NT2/D1 (cell line): ENCODE results near the gene AQP4.

ENCODE experiments used
- DNase-seq: peaks from one replicate; pipeline ENCODE4 v3.0.0-alpha.2; 2011; ENCODE audit warnings: low read depth, low spot score
- H3K27me3 ChIP-seq: 2 replicates; pipeline ENCODE4 v1.6.0; 2011; ENCODE audit warnings: mild to moderate bottlenecking; ENCODE audit not compliant: insufficient read length, insufficient read depth
- H3K36me3 ChIP-seq: 2 replicates; pipeline ENCODE4 v1.6.1; 2011; ENCODE audit warnings: mild to moderate bottlenecking, low read length, mixed read lengths; ENCODE audit not compliant: insufficient read depth, insufficient read length
- H3K4me1 ChIP-seq: 2 replicates; pipeline ENCODE4 v1.5.1; 2011; ENCODE audit not compliant: insufficient read depth, insufficient read length
- H3K4me3 ChIP-seq: 2 replicates; pipeline ENCODE4 v1.5.1; 2011; ENCODE audit warnings: low read depth; ENCODE audit not compliant: insufficient read length
- H3K9ac ChIP-seq: 2 replicates; pipeline ENCODE4 v1.6.0; 2011; ENCODE audit warnings: low read depth; ENCODE audit not compliant: insufficient read length
- H3K9me3 ChIP-seq: 2 replicates; pipeline ENCODE4 v1.5.1; 2011; ENCODE audit warnings: mild to moderate bottlenecking, low read length; ENCODE audit not compliant: insufficient read depth
- SUZ12 ChIP-seq: IDR thresholded peaks from 2 replicates; pipeline ENCODE4 v1.6.1; 2011; ENCODE audit not compliant: insufficient read length, insufficient read depth; ENCODE audit errors: extremely low read depth
- YY1 ChIP-seq: IDR thresholded peaks from 2 replicates; pipeline ENCODE4 v1.6.1; 2011; ENCODE audit not compliant: insufficient read length, insufficient read depth
- ZNF274 ChIP-seq: IDR thresholded peaks from 2 replicates; pipeline ENCODE4 v1.6.1; 2011; ENCODE audit warnings: mild to moderate bottlenecking, low read depth, low read length

Gene AQP4

DNA sequence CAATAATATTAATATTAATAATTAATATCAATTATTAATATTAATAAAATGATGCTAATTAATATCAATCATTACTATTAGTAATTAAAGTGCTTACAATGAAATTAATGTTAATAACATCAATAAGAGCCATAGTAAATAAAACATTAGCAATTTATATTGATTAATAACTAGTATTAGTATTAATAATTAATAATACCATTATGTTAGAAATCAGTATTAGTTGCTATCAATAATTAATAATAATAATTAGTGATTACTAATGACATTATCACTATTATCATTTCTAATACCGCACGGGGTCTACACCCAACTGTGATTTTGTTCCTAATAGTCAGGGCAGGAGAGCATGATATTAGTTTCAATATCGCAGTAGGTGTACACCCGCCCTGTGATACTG is 22.8 kb upstream of the AQP4 start:
- no peak for DNase-seq
- Histone ChIP-seq H3K36me3 (no peaks in the 10 kb centered on the region), H3K9ac (no peak overlapping the region), H3K4me3 (no peak overlapping the region), H3K27me3 (no peaks in the 10 kb centered on the region), H3K4me1 (no peaks in the 10 kb centered on the region), H3K9me3 (no peaks in the 10 kb centered on the region)
- no peak for TF ChIP-seq ZNF274
- TF ChIP-seq SUZ12: no peak
- no peak for TF ChIP-seq YY1

DNA sequence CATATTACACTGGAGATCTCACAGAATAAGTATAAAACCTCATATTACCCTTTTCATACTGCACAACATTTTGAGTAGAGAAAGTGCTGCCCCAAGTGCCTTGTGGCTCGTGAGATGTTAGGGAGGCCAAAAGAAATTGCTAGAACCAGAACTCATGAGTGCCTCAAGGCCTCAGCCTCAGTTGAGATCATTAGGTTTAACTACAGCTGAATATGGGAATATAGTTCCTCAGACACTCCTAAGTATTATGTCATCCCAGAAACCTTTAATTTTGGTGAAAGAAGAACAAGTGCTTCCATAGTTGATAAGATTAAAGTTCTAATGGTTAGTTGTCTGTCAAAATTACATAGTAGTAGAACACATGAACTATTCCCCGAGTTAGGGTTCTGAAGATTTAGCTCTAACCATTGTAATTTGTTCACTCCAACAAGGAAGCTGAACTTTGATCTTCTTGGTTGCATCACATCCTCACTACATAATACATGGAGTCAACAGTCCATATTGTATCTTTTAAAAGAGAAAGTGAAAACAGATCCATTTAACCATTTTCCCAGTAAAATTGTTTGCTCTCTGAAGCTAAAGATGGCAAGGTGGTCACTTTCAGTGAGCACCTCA is 9.6 kb upstream of the AQP4 start:
- Histone ChIP-seq H3K27me3 (no peaks in the 10 kb centered on the region), H3K9me3 (no peaks in the 10 kb centered on the region), H3K36me3 (no peaks in the 10 kb centered on the region), H3K4me1 (no peaks in the 10 kb centered on the region), H3K9ac (no peak overlapping the region), H3K4me3 (no peak overlapping the region)
- TF ChIP-seq YY1: no peak
- no peak for TF ChIP-seq SUZ12
- TF ChIP-seq ZNF274: no peak
- no peak for DNase-seq

DNA sequence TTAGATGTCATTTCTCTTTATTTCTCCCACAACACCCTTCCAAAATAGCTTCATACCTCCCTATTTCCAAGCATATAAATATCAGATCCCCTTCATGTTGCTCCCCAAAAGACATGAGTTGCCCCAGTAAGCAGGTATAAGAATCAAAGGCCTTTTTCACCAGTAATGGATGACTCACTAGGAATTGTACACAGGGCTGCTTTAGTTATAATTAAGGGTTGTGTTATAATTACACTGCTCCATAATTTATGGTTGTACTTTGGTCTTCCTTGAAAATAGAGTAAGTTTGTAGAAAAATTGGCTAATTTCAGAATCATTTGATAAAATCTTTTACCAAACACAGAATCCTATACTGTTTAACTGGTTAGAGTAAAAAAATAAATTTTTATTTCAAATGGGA is 8.8 kb upstream of the AQP4 start:
- Histone ChIP-seq H3K36me3 (no peaks in the 10 kb centered on the region), H3K4me1 (no peaks in the 10 kb centered on the region), H3K9me3 (no peaks in the 10 kb centered on the region), H3K9ac (no peak overlapping the region), H3K4me3 (no peak overlapping the region), H3K27me3 (no peaks in the 10 kb centered on the region)
- TF ChIP-seq YY1: no peak
- TF ChIP-seq SUZ12: no peak
- TF ChIP-seq ZNF274: no peak
- no peak for DNase-seq

DNA sequence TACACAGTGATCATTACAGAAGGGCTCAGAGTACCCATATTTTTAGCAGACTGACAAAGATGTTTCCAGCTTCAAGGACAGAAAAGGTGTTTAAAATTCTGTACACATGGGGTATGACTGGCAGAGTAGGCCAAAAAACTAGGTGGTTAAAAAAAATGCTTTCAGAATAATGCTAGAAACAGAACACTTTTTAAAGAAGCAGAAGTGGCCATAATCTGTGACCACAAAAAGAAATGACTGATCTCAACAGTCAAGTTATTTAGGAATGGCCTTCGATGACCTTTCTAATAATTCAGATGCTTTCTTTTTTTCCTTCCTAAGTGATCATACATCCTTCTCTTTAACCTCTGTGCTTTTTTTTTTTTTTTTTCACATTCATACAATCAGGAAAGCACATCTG is 4.1 kb upstream of the AQP4 start:
- Histone ChIP-seq H3K4me3 (no peak overlapping the region), H3K4me1 (no peaks in the 10 kb centered on the region), H3K27me3 (no peaks in the 10 kb centered on the region), H3K36me3 (no peaks in the 10 kb centered on the region), H3K9me3 (no peaks in the 10 kb centered on the region), H3K9ac (no peak overlapping the region)
- DNase-seq: no peak
- no peak for TF ChIP-seq ZNF274
- TF ChIP-seq SUZ12: no peak
- TF ChIP-seq YY1: no peak

DNA sequence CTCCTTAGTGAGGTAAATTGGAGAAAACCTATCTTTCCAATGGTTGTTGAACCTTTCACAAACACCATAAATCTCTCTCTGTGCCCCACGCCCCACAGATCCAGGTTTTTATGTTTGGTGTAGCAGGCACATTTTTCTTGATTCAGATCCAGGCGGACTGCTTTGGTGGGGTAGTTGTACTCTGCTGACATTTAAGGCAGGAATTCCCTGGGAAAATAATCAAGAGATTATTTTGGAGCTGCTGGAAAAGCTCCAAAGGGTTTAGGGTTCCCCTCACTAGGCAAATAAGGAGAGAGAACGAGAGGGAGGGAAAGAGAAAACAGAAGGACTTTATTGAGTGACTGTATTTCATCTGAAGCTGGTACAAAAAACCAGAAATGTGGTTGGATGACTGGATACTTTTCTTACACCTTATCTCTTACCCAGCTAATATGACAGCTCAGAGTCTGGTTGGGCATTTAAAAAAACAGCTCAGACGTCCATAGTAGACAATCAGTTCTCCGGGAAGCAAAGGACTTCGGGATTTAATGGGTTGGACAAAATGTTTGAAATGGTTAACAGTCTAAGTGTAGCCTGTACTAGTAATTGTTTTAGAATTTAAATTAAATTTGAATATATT is 3.6 kb upstream of the AQP4 start:
- TF ChIP-seq YY1: no peak
- TF ChIP-seq SUZ12: no peak
- TF ChIP-seq ZNF274: no peak
- DNase-seq: no peak
- Histone ChIP-seq H3K4me1 (no peaks in the 10 kb centered on the region), H3K4me3 (no peak overlapping the region), H3K36me3 (no peaks in the 10 kb centered on the region), H3K9me3 (no peaks in the 10 kb centered on the region), H3K27me3 (peaks cover 1% of the 10 kb centered on the region), H3K9ac (no peak overlapping the region)

DNA sequence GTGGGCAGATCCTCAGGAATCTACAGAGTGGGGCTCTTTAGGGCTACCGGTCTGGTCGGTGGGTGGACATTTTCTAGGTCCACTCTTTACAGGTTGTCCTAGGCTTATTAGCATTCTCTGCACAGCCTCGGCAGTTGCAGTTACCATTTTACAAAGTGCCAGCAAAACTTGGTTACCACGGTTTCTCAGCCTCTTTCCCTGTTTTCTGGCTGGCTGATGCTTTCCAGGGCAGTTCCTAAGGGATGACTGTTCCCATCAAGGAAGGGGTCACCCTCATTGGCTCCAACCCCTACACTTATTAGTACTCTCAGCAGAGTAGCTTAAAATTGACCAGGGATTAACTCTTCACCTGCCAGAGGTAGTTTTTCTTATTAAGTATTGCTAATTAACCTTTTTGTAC is 2.0 kb upstream of the AQP4 start:
- Histone ChIP-seq H3K36me3 (no peaks in the 10 kb centered on the region), H3K9ac (no peak overlapping the region), H3K4me1 (no peaks in the 10 kb centered on the region), H3K9me3 (no peaks in the 10 kb centered on the region), H3K27me3 (peaks cover 12% of the 10 kb centered on the region), H3K4me3 (no peak overlapping the region)
- TF ChIP-seq YY1 (no peak), ZNF274 (no peak), SUZ12 (no peak)
- DNase-seq: no peak

DNA sequence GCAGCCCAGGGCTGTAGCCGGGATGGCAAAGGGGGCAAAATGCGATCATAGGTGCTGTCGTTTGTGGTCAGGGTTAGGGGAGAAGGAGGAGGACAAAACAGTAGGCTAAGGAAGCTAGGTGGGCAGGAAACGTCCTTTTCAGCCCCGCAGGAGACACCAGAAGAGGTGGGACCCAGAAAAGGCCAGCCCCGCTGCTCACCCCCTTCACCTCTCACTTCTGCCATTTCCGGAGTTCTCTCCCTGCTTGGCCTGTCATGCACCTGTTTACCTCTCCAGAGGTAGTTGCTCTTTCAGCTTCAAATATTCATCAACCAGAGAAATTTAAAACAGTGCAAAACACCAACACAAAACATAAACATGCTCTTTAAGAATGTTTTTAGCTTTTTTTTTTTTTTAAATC is 849 bp downstream of the AQP4 start:
- H3K4me3 ChIP-seq: no peak overlapping the region
- no peak overlapping the region for H3K9ac ChIP-seq
- DNase-seq: no peak
- TF ChIP-seq SUZ12 (no peak), ZNF274 (no peak), YY1 (no peak)
- H3K27me3 ChIP-seq: peaks cover 12% of the 10 kb centered on the region
- H3K4me1 ChIP-seq: no peaks in the 10 kb centered on the region
- no peaks in the 10 kb centered on the region for H3K9me3 ChIP-seq
- H3K36me3 ChIP-seq: no peaks in the 10 kb centered on the region
